ENCODE measurements around the gene HOXA10.

DNA sequence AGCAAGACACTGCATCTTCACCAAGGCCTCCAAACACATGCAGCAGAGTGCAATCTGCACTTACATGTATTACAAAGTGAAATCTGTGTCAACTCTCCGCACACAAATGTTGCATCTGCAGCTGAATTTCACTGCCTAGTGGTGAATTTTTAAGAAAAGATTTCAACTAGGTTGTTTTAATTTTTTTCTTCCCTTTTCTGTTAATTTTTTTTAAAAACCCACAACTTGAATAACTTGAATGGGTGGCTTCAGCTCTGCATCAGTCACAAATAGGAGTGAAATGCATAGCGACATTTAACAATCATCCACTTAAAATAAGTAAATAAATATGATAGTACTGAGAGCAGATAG, 19.9 kb upstream of the HOXA10 start:
- TF ChIP-seq, protein P1, sequence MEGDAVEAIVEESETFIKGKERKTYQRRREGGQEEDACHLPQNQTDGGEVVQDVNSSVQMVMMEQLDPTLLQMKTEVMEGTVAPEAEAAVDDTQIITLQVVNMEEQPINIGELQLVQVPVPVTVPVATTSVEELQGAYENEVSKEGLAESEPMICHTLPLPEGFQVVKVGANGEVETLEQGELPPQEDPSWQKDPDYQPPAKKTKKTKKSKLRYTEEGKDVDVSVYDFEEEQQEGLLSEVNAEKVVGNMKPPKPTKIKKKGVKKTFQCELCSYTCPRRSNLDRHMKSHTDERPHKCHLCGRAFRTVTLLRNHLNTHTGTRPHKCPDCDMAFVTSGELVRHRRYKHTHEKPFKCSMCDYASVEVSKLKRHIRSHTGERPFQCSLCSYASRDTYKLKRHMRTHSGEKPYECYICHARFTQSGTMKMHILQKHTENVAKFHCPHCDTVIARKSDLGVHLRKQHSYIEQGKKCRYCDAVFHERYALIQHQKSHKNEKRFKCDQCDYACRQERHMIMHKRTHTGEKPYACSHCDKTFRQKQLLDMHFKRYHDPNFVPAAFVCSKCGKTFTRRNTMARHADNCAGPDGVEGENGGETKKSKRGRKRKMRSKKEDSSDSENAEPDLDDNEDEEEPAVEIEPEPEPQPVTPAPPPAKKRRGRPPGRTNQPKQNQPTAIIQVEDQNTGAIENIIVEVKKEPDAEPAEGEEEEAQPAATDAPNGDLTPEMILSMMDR (IDR thresholded peaks at IDR 0.05; ENCODE audit: low read depth, low read length) = no peak
- TF ChIP-seq EZH2phosphoT487 (IDR thresholded peaks at IDR 0.05; ENCODE audit: low read depth) = no peak
